Smooth muscle cell of bladder (primary cell): ENCODE data around the gene DDX41. TPM values are rescaled to one million over a fixed set of nuclear protein-coding genes. Genes with fewer than 3 reads are reported as not detected.

Experiments used
- total RNA-seq: library from RNA; depleted of rRNA; stranded (reverse); fragments of >200 nt; gene quantifications from 2 replicates; pipeline ENCODE4 v1.2.3, GENCODE V29; 2014

DDX41 gene
- 88.7 and 149 TPM in 2 replicates for total RNA-seq

GRCh38 chr5:177516601-177517568, at the start of gene DDX41:
TSS of gene DDX41 (minus strand) at chr5:177516961. CDS start at chr5:177516945, 16 bp downstream.

GRCh38 chr5:177554474-177555111, 37.8 kb upstream of the DDX41 start, which contains the start of gene FAM193B:
TSS of gene FAM193B (minus strand) at chr5:177554563. CDS start at chr5:177554458, 105 bp downstream.

GRCh38 chr5:177509381-177509951, 7.3 kb downstream of the DDX41 start, which contains the start of gene DOK3:
TSS of gene DOK3 (minus strand) at chr5:177509826. CDS start at chr5:177509540, 286 bp downstream.

GRCh38 chr5:177497292-177498012, 19.3 kb downstream of the DDX41 start, which contains the start of gene PDLIM7:
TSS of gene PDLIM7 (minus strand) at chr5:177497604. CDS start at chr5:177496512, 1,092 bp downstream.

GRCh38 chr5:177473443-177474001, 43.2 kb downstream of the DDX41 start, which contains the start of gene DBN1:
TSS of gene DBN1 (minus strand) at chr5:177473634. CDS start at chr5:177473521, 113 bp downstream.

Other genes starting within 250 kb of the DDX41 start
- 25.7 and 28.5 TPM in 2 replicates for gene RAB24, start 213.2 kb downstream of the DDX41 start, total RNA-seq
- gene PRELID1, start 213.2 kb downstream of the DDX41 start, total RNA-seq = 86.3 and 92.4 TPM in 2 replicates
- 0.65 and 1.3 TPM in 2 replicates for gene MXD3, start 205.1 kb downstream of the DDX41 start, total RNA-seq
- gene LMAN2, start 165.3 kb downstream of the DDX41 start, total RNA-seq = 488 and 547 TPM in 2 replicates
- 4.0 and 5.0 TPM in 2 replicates for gene RGS14, start 159.0 kb downstream of the DDX41 start, total RNA-seq
- not detected in 2 replicates for gene SLC34A1, start 132.5 kb downstream of the DDX41 start, total RNA-seq
- gene PFN3, start 116.3 kb downstream of the DDX41 start, total RNA-seq = not detected in 2 replicates
- 0.18 and 0.28 TPM in 2 replicates for gene F12, start 107.4 kb downstream of the DDX41 start, total RNA-seq
- gene GRK6, start 90.3 kb downstream of the DDX41 start, total RNA-seq = 17.5 and 23.2 TPM in 2 replicates
- 2.7 and 3.0 TPM in 2 replicates for gene PRR7, start 70.1 kb downstream of the DDX41 start, total RNA-seq
- 130 and 139 TPM in 2 replicates for gene DBN1, start 43.3 kb downstream of the DDX41 start, total RNA-seq
- gene PDLIM7, start 19.4 kb downstream of the DDX41 start, total RNA-seq = 72.1 and 84.4 TPM in 2 replicates
- 1.7 and 2.3 TPM in 2 replicates for gene DOK3, start 7.1 kb downstream of the DDX41 start, total RNA-seq
- gene FAM193B, start 37.6 kb upstream of the DDX41 start, total RNA-seq = 12.2 and 14.1 TPM in 2 replicates
- gene TMED9, start 75.2 kb upstream of the DDX41 start, total RNA-seq = 192 and 233 TPM in 2 replicates
- 36.3 and 43.5 TPM in 2 replicates for gene B4GALT7, start 83.2 kb upstream of the DDX41 start, total RNA-seq